ENCODE results near the gene DCLK1. TPM values are rescaled to one million over a fixed set of nuclear protein-coding genes. Genes with fewer than 3 reads are reported as not detected.

The DCLK1 gene
- total and polyA plus RNA-seq, 10 of the 15 experiments (the other 5 are each of a cell fraction or from before 2014, with no cell fraction given), result not detected

DNA sequence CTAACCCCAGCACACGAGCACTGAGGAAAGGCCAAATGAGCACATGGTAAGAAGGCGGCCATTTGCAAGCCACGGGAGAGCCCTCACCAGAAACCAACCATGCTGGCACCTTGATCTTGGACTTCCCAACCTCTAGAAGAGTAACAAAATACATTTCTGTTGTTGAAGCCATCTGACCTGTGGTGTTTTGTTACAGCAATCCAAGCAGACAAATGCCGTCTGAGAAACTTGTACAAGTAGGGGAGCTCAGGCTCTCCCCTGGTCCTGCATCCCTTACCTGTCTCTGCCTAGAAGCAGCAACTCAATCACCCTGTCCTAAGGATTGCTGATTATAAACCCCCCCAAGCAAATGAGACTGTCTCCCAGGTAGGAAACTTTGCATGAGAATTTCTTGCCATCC is 399.7 kb downstream of the DCLK1 start (continued):
- TF ChIP-seq, protein P1, sequence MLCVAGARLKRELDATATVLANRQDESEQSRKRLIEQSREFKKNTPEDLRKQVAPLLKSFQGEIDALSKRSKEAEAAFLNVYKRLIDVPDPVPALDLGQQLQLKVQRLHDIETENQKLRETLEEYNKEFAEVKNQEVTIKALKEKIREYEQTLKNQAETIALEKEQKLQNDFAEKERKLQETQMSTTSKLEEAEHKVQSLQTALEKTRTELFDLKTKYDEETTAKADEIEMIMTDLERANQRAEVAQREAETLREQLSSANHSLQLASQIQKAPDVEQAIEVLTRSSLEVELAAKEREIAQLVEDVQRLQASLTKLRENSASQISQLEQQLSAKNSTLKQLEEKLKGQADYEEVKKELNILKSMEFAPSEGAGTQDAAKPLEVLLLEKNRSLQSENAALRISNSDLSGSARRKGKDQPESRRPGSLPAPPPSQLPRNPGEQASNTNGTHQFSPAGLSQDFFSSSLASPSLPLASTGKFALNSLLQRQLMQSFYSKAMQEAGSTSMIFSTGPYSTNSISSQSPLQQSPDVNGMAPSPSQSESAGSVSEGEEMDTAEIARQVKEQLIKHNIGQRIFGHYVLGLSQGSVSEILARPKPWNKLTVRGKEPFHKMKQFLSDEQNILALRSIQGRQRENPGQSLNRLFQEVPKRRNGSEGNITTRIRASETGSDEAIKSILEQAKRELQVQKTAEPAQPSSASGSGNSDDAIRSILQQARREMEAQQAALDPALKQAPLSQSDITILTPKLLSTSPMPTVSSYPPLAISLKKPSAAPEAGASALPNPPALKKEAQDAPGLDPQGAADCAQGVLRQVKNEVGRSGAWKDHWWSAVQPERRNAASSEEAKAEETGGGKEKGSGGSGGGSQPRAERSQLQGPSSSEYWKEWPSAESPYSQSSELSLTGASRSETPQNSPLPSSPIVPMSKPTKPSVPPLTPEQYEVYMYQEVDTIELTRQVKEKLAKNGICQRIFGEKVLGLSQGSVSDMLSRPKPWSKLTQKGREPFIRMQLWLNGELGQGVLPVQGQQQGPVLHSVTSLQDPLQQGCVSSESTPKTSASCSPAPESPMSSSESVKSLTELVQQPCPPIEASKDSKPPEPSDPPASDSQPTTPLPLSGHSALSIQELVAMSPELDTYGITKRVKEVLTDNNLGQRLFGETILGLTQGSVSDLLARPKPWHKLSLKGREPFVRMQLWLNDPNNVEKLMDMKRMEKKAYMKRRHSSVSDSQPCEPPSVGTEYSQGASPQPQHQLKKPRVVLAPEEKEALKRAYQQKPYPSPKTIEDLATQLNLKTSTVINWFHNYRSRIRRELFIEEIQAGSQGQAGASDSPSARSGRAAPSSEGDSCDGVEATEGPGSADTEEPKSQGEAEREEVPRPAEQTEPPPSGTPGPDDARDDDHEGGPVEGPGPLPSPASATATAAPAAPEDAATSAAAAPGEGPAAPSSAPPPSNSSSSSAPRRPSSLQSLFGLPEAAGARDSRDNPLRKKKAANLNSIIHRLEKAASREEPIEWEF (IDR thresholded peaks at IDR 0.05; ENCODE audit: insufficient replicate concordance, low read depth, low read length), result no peak
- TF ChIP-seq RBBP5 (conservative IDR thresholded peaks at IDR 0.05) (no peak), LARP7 (IDR thresholded peaks at IDR 0.05) (no peak), SPI1 (IDR thresholded peaks at IDR 0.05; ENCODE audit: borderline replicate concordance, insufficient read depth, low read depth, low read length) (no peak)
- TF ChIP-seq, protein P2, sequence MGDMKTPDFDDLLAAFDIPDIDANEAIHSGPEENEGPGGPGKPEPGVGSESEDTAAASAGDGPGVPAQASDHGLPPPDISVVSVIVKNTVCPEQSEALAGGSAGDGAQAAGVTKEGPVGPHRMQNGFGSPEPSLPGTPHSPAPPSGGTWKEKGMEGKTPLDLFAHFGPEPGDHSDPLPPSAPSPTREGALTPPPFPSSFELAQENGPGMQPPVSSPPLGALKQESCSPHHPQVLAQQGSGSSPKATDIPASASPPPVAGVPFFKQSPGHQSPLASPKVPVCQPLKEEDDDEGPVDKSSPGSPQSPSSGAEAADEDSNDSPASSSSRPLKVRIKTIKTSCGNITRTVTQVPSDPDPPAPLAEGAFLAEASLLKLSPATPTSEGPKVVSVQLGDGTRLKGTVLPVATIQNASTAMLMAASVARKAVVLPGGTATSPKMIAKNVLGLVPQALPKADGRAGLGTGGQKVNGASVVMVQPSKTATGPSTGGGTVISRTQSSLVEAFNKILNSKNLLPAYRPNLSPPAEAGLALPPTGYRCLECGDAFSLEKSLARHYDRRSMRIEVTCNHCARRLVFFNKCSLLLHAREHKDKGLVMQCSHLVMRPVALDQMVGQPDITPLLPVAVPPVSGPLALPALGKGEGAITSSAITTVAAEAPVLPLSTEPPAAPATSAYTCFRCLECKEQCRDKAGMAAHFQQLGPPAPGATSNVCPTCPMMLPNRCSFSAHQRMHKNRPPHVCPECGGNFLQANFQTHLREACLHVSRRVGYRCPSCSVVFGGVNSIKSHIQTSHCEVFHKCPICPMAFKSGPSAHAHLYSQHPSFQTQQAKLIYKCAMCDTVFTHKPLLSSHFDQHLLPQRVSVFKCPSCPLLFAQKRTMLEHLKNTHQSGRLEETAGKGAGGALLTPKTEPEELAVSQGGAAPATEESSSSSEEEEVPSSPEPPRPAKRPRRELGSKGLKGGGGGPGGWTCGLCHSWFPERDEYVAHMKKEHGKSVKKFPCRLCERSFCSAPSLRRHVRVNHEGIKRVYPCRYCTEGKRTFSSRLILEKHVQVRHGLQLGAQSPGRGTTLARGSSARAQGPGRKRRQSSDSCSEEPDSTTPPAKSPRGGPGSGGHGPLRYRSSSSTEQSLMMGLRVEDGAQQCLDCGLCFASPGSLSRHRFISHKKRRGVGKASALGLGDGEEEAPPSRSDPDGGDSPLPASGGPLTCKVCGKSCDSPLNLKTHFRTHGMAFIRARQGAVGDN (IDR thresholded peaks at IDR 0.05), result no peak
